PC-9 (cell line): Measurements from ENCODE around the gene MASP1. TPM values are rescaled to one million over a fixed set of nuclear protein-coding genes. Genes with fewer than 3 reads are reported as not detected.

Experiments
- BruUV-seq: library from RNA; stranded (reverse); fragments of 400-500 nt; replicated peaks from 2 replicates; lab custom pipeline; 2021; lab: Mats Ljungman, UMichigan
- CTCF ChIA-PET: fragments of 300-600 bp; sonication (Branson Sonifier 250); formaldehyde crosslinking; loops from one replicate; lab custom pipeline; 2022; ENCODE audit warnings: antibody characterized with exemption; lab: Charles Lee
- POLR2A ChIA-PET: fragments of 300-600 bp; sonication (Branson Sonifier 250); formaldehyde crosslinking; loops from one replicate; lab custom pipeline; 2022; ENCODE audit warnings: antibody characterized with exemption; ENCODE audit not compliant: unreplicated experiment; lab: Charles Lee
- DNase-seq, 2 experiments: peaks; one replicate each; pipeline versions ENCODE4 v3.0.0 to v3.0.0-alpha.2; 2015 to 2022; ENCODE audit warnings: mixed read lengths in 1 of 2
- H2AFZ ChIP-seq: fragments of 200-600 bp; sonication (generic); 2 replicates; pipeline ENCODE4 v1.8.1; 2017; ENCODE audit warnings: antibody characterized with exemption
- H3F3A ChIP-seq: fragments of 200-600 bp; sonication (generic); 2 replicates; pipeline ENCODE4 v1.8.1; 2017; ENCODE audit warnings: antibody characterized with exemption, mild to moderate bottlenecking, low read depth; ENCODE audit not compliant: insufficient read depth
- H3K27ac ChIP-seq: fragments of 200-600 bp; sonication (generic); 2 replicates; pipeline ENCODE4 v1.6.1; 2016; ENCODE audit warnings: mixed run types
- H3K27me3 ChIP-seq: fragments of 200-600 bp; sonication (generic); 2 replicates; pipeline ENCODE4 v1.6.1; 2016; ENCODE audit warnings: low read depth, mixed run types; ENCODE audit not compliant: insufficient read depth
- H3K36me3 ChIP-seq: fragments of 200-600 bp; sonication (generic); 2 replicates; pipeline ENCODE4 v1.6.1; 2016; ENCODE audit warnings: low read depth, mixed run types
- H3K4me1 ChIP-seq: fragments of 200-600 bp; sonication (generic); replicated peaks from 2 replicates; pipeline ENCODE4 v1.6.1; 2016; ENCODE audit warnings: mixed run types; ENCODE audit not compliant: insufficient read depth
- H3K4me2 ChIP-seq: fragments of 200-600 bp; sonication (generic); 2 replicates; pipeline ENCODE4 v1.6.1; 2017; ENCODE audit warnings: mixed run types
- H3K4me3 ChIP-seq: fragments of 200-600 bp; sonication (generic); 2 replicates; pipeline ENCODE4 v1.6.1; 2016; ENCODE audit warnings: mixed run types
- H3K79me2 ChIP-seq: fragments of 200-600 bp; sonication (generic); 2 replicates; pipeline ENCODE4 v1.6.1; 2017; ENCODE audit warnings: low read depth, mixed run types
- H3K9me2 ChIP-seq: fragments of 200-600 bp; sonication (generic); 2 replicates; pipeline ENCODE4 v1.8.1; 2017; ENCODE audit warnings: mild to moderate bottlenecking; ENCODE audit not compliant: insufficient read depth
- H3K9me3 ChIP-seq: fragments of 200-600 bp; sonication (generic); 2 replicates; pipeline ENCODE4 v1.8.1; 2016; ENCODE audit warnings: low read depth; ENCODE audit not compliant: insufficient read depth
- H4K20me1 ChIP-seq: fragments of 200-600 bp; sonication (generic); 2 replicates; pipeline ENCODE4 v1.8.1; 2017; ENCODE audit not compliant: insufficient read depth
- EZH2 ChIP-seq: fragments of 200-600 bp; sonication (generic); IDR thresholded peaks from 2 replicates; pipeline ENCODE4 v1.8.0; 2017; ENCODE audit warnings: antibody characterized with exemption, low read depth
- intact Hi-C: fragments of 100-400 bp; cut with micrococcal nuclease; formaldehyde crosslinking; loops from one replicate; pipeline ENCODE4 v1.10.0; 2022; ENCODE audit not compliant: unreplicated experiment
- total RNA-seq: library from RNA; stranded (reverse); gene quantifications from 2 replicates; pipeline ENCODE4 v1.2.3, GENCODE V29; 2021
- TF ChIP-seq, protein P1 (sequence below): fragments of 200-600 bp; sonication (generic); conservative IDR thresholded peaks from 2 replicates; pipeline ENCODE4 v1.6.1; 2017; ENCODE audit warnings: mixed run types, antibody characterized with exemption, mild to moderate bottlenecking, moderate library complexity

The MASP1 gene
- total RNA-seq, 1 experiment from 2014 or later, result not detected

DNA sequence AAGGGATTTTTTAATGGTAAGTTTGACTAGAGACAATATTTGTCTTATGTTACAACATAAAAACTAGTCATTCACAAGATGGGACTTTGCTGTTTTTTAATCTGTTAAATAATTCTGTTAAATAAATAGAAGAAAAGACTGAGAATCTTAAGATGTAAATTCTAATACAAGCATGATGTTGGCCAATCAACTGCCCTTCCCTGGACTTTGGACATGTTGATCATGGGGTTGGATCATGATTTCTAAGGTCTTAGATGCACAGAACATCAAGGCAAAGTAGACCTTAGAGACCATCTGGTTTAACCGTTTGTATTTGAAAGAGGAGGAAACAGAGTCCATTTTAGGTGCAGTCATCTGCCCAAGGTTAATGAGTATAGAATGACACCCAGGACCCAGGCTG is 10.9 kb downstream of the MASP1 start:
- Histone ChIP-seq H3K4me2 (no peak overlapping the region), H3K27ac (no peak overlapping the region), H3K79me2 (no peaks in the 10 kb centered on the region), H3F3A (no peaks in the 10 kb centered on the region), H3K36me3 (no peaks in the 10 kb centered on the region), H3K9me2 (no peaks in the 10 kb centered on the region), H3K27me3 (peaks cover 31% of the 10 kb centered on the region), H2AFZ (no peak overlapping the region), H3K4me3 (no peak overlapping the region), H3K9me3 (no peaks in the 10 kb centered on the region), H3K4me1 (no peaks in the 10 kb centered on the region), H4K20me1 (no peaks in the 10 kb centered on the region)
- ChIA-PET POLR2A (no interaction called here), CTCF (no interaction called here)
- intact Hi-C loops, result no loop called here
- no TSS peak for BruUV-seq
- TF ChIP-seq, protein P1, sequence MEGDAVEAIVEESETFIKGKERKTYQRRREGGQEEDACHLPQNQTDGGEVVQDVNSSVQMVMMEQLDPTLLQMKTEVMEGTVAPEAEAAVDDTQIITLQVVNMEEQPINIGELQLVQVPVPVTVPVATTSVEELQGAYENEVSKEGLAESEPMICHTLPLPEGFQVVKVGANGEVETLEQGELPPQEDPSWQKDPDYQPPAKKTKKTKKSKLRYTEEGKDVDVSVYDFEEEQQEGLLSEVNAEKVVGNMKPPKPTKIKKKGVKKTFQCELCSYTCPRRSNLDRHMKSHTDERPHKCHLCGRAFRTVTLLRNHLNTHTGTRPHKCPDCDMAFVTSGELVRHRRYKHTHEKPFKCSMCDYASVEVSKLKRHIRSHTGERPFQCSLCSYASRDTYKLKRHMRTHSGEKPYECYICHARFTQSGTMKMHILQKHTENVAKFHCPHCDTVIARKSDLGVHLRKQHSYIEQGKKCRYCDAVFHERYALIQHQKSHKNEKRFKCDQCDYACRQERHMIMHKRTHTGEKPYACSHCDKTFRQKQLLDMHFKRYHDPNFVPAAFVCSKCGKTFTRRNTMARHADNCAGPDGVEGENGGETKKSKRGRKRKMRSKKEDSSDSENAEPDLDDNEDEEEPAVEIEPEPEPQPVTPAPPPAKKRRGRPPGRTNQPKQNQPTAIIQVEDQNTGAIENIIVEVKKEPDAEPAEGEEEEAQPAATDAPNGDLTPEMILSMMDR, result no peak
- no peak for TF ChIP-seq EZH2
- DNase-seq, result no peak

DNA sequence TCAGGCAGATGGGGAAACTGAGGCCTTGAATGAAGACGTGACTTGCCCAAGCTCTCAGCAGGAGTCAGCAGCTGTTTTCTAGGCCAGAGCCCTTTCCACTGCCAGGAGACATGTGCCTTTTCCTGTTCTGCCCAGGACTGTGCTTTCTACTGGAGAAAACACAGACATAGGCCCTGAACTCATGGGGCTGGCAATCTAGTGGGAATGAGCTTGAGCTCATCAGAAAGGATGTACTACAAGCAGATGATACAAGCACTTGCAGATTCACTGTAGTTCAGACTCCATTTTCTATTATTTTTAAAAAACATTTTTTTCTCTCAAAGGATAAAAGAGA is 14.4 kb downstream of the MASP1 start:
- intact Hi-C loops, result no loop called here
- Histone ChIP-seq H3K27ac (no peak overlapping the region), H3F3A (no peaks in the 10 kb centered on the region), H3K9me3 (no peaks in the 10 kb centered on the region), H2AFZ (no peak overlapping the region), H3K4me3 (no peak overlapping the region), H3K4me2 (no peak overlapping the region), H3K27me3 (peaks cover 33% of the 10 kb centered on the region), H4K20me1 (no peaks in the 10 kb centered on the region), H3K4me1 (no peaks in the 10 kb centered on the region), H3K9me2 (no peaks in the 10 kb centered on the region), H3K36me3 (no peaks in the 10 kb centered on the region), H3K79me2 (no peaks in the 10 kb centered on the region)
- no TSS peak for BruUV-seq
- POLR2A ChIA-PET, result interaction anchor here (0.6 kb wide), 1 partner anchor 345 kb away, joined by 5 read pairs; no protein-coding TSS in a partner anchor
- TF ChIP-seq, protein P1, result no peak
- no peak for TF ChIP-seq EZH2
- CTCF ChIA-PET, result no interaction called here
- no peak for DNase-seq

DNA sequence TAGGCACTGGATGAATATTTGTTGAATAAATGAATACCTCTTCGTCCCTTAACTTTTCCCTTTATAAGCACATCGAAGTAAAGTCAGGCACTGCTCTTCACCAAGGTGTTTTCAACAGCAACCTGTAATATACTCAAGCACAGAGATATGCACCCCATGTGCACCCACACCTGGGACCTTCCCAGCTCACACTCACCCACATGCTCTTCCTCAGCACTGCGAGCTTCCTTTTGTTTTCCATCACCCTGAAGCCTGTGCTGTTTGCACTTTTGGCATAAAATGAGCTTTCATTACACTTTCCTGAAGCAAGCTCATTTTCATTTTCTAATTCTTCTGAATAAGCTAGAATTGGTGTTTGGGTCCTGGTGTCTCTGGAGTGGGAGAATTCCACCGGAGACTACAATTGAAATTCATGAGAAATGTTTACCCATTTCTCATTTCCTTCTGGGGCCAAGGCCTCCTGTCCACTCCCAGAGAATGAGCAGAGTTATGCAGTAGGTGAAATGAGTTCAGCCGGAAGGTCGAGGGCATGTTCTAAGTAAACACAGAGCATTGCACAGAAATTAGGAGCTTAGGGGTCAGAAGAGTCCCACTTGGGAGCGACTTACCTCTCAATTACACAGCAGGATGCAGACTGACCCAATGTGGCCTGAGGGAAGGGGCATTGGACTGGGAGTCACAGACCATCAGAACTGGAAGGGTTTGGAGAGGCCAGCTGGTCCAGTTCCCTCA is 15.0 kb downstream of the MASP1 start:
- Histone ChIP-seq H3K79me2 (no peaks in the 10 kb centered on the region), H2AFZ (no peak overlapping the region), H3K27me3 (peaks cover 39% of the 10 kb centered on the region), H4K20me1 (no peaks in the 10 kb centered on the region), H3K36me3 (no peaks in the 10 kb centered on the region), H3K9me3 (no peaks in the 10 kb centered on the region), H3K27ac (no peak overlapping the region), H3K4me3 (no peak overlapping the region), H3K4me1 (no peaks in the 10 kb centered on the region), H3F3A (no peaks in the 10 kb centered on the region), H3K4me2 (no peak overlapping the region), H3K9me2 (no peaks in the 10 kb centered on the region)
- CTCF ChIA-PET, result no interaction called here
- intact Hi-C loops, result no loop called here
- no peak for DNase-seq
- POLR2A ChIA-PET, result interaction anchor here (0.5 to 0.6 kb wide), 2 partner anchors 64 to 344 kb away, joined by 5 read pairs; no protein-coding TSS in a partner anchor
- no TSS peak for BruUV-seq
- TF ChIP-seq, protein P1, result no peak
- TF ChIP-seq EZH2, result no peak
